ENCODE results near the gene NR4A1.

GRCh38 chr12:52003591-52003990 is 47.7 kb upstream of the NR4A1 start:
- TF ChIP-seq ZBTB33 (IDR thresholded peaks at IDR 0.05; ENCODE audit: borderline replicate concordance, low read depth) (no peak), CTCF (IDR thresholded peaks at IDR 0.05) (no peak), JUND (IDR thresholded peaks at IDR 0.05) (no peak)

Data from SK-N-SH (cell line).